ENCODE data around the gene ISOC1. TPM values are rescaled to one million over a fixed set of nuclear protein-coding genes. Genes with fewer than 3 reads are reported as not detected.
A peak's percentile ranks its signal among the peaks of the same experiment; 100 is the strongest.

ISOC1 gene
- total and polyA plus RNA-seq, 2 of the 13 experiments (the other 11 are each of a cell fraction or from before 2014, with no cell fraction given): 25.7 to 51.3 TPM

GRCh38 chr5:129094087-129094923 lies at the start of gene ISOC1 (continued):
- TF ChIP-seq ZNF18 (CRISPR knock-in tag; IDR thresholded peaks at IDR 0.05; ENCODE audit: insufficient replicate concordance) (peak; percentile 29), ZNF670 (CRISPR knock-in tag; IDR thresholded peaks at IDR 0.05; ENCODE audit: borderline replicate concordance) (peak; percentile 76; the same call in 1 of the 2 replicates), KLF6 (CRISPR knock-in tag; IDR thresholded peaks at IDR 0.05) (no peak), CTCF (CRISPR knock-in tag; IDR thresholded peaks at IDR 0.05) (peak; percentile 53), CCDC6 (CRISPR knock-in tag; IDR thresholded peaks at IDR 0.05) (no peak), SP1 (IDR thresholded peaks at IDR 0.05) (no peak), SP1 (CRISPR knock-in tag; IDR thresholded peaks at IDR 0.05) (0 out of 2 replicates have a peak, but pooled peaks have one; percentile 34), IRF2 (CRISPR knock-in tag; IDR thresholded peaks at IDR 0.05) (0 out of 2 replicates have a peak, but pooled peaks have one; percentile 69), ETV5 (CRISPR knock-in tag; IDR thresholded peaks at IDR 0.05; ENCODE audit: borderline replicate concordance) (peak; percentile 38; the same call in 1 of the 2 replicates), AKNA (CRISPR knock-in tag; IDR thresholded peaks at IDR 0.05; ENCODE audit: borderline replicate concordance) (no peak), SIN3A (IDR thresholded peaks at IDR 0.05; ENCODE audit: borderline replicate concordance, low read depth, low read length) (peak; percentile 76; the same call in 1 of the 2 replicates), ZIK1 (CRISPR knock-in tag; IDR thresholded peaks at IDR 0.05; ENCODE audit: borderline replicate concordance, low read depth) (0 out of 2 replicates have a peak, but pooled peaks have one; percentile 11), ZNF775 (CRISPR knock-in tag; IDR thresholded peaks at IDR 0.05; ENCODE audit: borderline replicate concordance) (0 out of 2 replicates have a peak, but pooled peaks have one; percentile 1), ZSCAN9 (CRISPR knock-in tag; IDR thresholded peaks at IDR 0.05; ENCODE audit: borderline replicate concordance) (no peak), ZNF292 (CRISPR knock-in tag; IDR thresholded peaks at IDR 0.05; ENCODE audit: borderline replicate concordance, low read depth) (peak; percentile 47; the same call in 1 of the 2 replicates), HHEX (CRISPR knock-in tag; IDR thresholded peaks at IDR 0.05) (no peak), MEIS2 (CRISPR knock-in tag; IDR thresholded peaks at IDR 0.05) (no peak), ZSCAN31 (CRISPR knock-in tag; IDR thresholded peaks at IDR 0.05; ENCODE audit: low read depth) (no peak; the same call in 1 of the 2 replicates), NFKB2 (CRISPR knock-in tag; IDR thresholded peaks at IDR 0.05; ENCODE audit: borderline replicate concordance) (peak; percentile 70; the same call in 1 of the 2 replicates)
